WTC11 (cell line): Measurements from ENCODE around the gene SHANK1.

Experiments used
- CTCF ChIP-seq: fragments of 200-600 bp; IDR thresholded peaks from 2 replicates; pipeline ENCODE4 v1.8.0; 2022; ENCODE audit warnings: antibody characterized with exemption
- MAX ChIP-seq: sonication (generic); formaldehyde crosslinking; IDR thresholded peaks from 2 replicates; pipeline ENCODE4 v1.8.0; 2022; ENCODE audit warnings: mild to moderate bottlenecking, missing genetic modification reagents
- STAT6 ChIP-seq: sonication (generic); formaldehyde crosslinking; conservative IDR thresholded peaks from 2 replicates; pipeline ENCODE4 v1.8.1; 2023; ENCODE audit warnings: mild to moderate bottlenecking, low read depth, missing genetic modification reagents, moderate library complexity

GRCh38 chr19:50725911-50726230 is 6.3 kb upstream of the SHANK1 start:
- no peak for TF ChIP-seq MAX (CRISPR knock-in tag)
- TF ChIP-seq CTCF = no peak
- TF ChIP-seq STAT6 (CRISPR knock-in tag) = no peak
